ENCODE results near the gene RSPO4. TPM values are rescaled to one million over a fixed set of nuclear protein-coding genes. Genes with fewer than 3 reads are reported as not detected.

The RSPO4 gene
- total RNA-seq, 1 donor from 2014 or later: not detected

- DNase-seq: peak; percentile 59
These were observed 34.0 kb downstream of the RSPO4 start for GRCh38 chr20:967796-968742.

GRCh38 chr20:965956-966355 is 36.2 kb downstream of the RSPO4 start:
- no peak for DNase-seq

GRCh38 chr20:963795-964194 is 38.3 kb downstream of the RSPO4 start:
- DNase-seq: no peak

GRCh38 chr20:962683-963082 is 39.4 kb downstream of the RSPO4 start:
- DNase-seq: no peak

GRCh38 chr20:962223-962622 is 39.9 kb downstream of the RSPO4 start:
- no peak for DNase-seq

- no peak for DNase-seq
These were observed 40.3 kb downstream of the RSPO4 start for GRCh38 chr20:961768-962167.

GRCh38 chr20:959996-960615 is 42.0 kb downstream of the RSPO4 start:
- DNase-seq: no peak

- no peak for DNase-seq
These were observed 42.9 kb downstream of the RSPO4 start for GRCh38 chr20:958936-959815.

- peak; percentile 9 for DNase-seq
These were observed 44.6 kb downstream of the RSPO4 start for GRCh38 chr20:957544-957943.

- peak; percentile 81 for DNase-seq
These were observed 45.7 kb downstream of the RSPO4 start for GRCh38 chr20:956330-956951.

- DNase-seq: no peak
These were observed 46.5 kb downstream of the RSPO4 start for GRCh38 chr20:955656-956055.

GRCh38 chr20:955111-955510 is 47.0 kb downstream of the RSPO4 start:
- DNase-seq: no peak

- no peak for DNase-seq
These were observed 48.4 kb downstream of the RSPO4 start for GRCh38 chr20:953742-954141.

GRCh38 chr20:952196-952795 is 49.8 kb downstream of the RSPO4 start:
- DNase-seq: no peak

GRCh38 chr20:951384-952169 is 50.5 kb downstream of the RSPO4 start:
- DNase-seq: no peak

GRCh38 chr20:949717-950116 is 52.4 kb downstream of the RSPO4 start:
- DNase-seq: no peak

GRCh38 chr20:946826-947225 is 55.3 kb downstream of the RSPO4 start:
- no peak for DNase-seq

- DNase-seq: no peak
These were observed 56.3 kb downstream of the RSPO4 start for GRCh38 chr20:945841-946240.

- no peak for DNase-seq
These were observed 57.2 kb downstream of the RSPO4 start for GRCh38 chr20:944774-945410.

GRCh38 chr20:944148-944547 is 58.0 kb downstream of the RSPO4 start:
- no peak for DNase-seq

GRCh38 chr20:942611-943010 is 59.5 kb downstream of the RSPO4 start:
- DNase-seq: no peak
